CD14-positive monocyte (primary cell): ENCODE measurements around the gene SLIT3. TPM values are rescaled to one million over a fixed set of nuclear protein-coding genes. Genes with fewer than 3 reads are reported as not detected.

Source experiments
- DNase-seq, 3 donors: peaks; one replicate each; pipeline ENCODE4 v3.0.0-alpha.2; 2011 to 2022
- H2AFZ ChIP-seq: 2 replicates; pipeline ENCODE4 v1.6.0; 2012; ENCODE audit warnings: mild to moderate bottlenecking, low read depth, low read length, inconsistent platforms; ENCODE audit not compliant: insufficient read depth, poor library complexity, severe bottlenecking
- H3K27ac ChIP-seq, 2 donors: 1 replicate in 1 of 2; 2 replicates in 1 of 2; pipeline ENCODE4 v1.5.1; 2012 to 2013; ENCODE audit warnings: low read length in 2 of 2, control low read depth in 1 of 2, inconsistent platforms in 1 of 2, low read depth in 1 of 2, mild to moderate bottlenecking in 1 of 2
- H3K27me3 ChIP-seq, 2 donors: one replicate each; pipeline versions ENCODE4 v1.6.0 to v1.6.1; 2011 to 2013; ENCODE audit warnings: low read length in 2 of 2; ENCODE audit not compliant: control insufficient read depth in 2 of 2, insufficient read depth in 2 of 2
- H3K36me3 ChIP-seq, 2 donors: replicated peaks in 1 of 2; 1 replicate in 1 of 2; 2 replicates in 1 of 2; pipeline versions ENCODE4 v1.5.1 to v1.6.1; 2012 to 2013; ENCODE audit warnings: low read length in 2 of 2, control low read depth in 1 of 2, inconsistent platforms in 1 of 2, mild to moderate bottlenecking in 1 of 2; ENCODE audit not compliant: insufficient read depth in 2 of 2, control insufficient read depth in 1 of 2
- H3K4me1 ChIP-seq, 2 donors: 1 replicate in 1 of 2; 2 replicates in 1 of 2; pipeline versions ENCODE4 v1.5.1 to v1.6.1; 2012 to 2013; ENCODE audit warnings: low read length in 2 of 2, control low read depth in 1 of 2, inconsistent platforms in 1 of 2, mild to moderate bottlenecking in 1 of 2, moderate library complexity in 1 of 2; ENCODE audit not compliant: insufficient read depth in 2 of 2, control insufficient read depth in 1 of 2
- H3K4me2 ChIP-seq: replicated peaks from 2 replicates; pipeline ENCODE3; 2012; ENCODE audit warnings: low read length, moderate library complexity, mild to moderate bottlenecking; ENCODE audit not compliant: poor library complexity, severe bottlenecking; ENCODE audit errors: extremely low read depth
- H3K4me3 ChIP-seq, 3 experiments: fragments of 200-600 bp in 1 of 3; sonication (generic) in 1 of 3; replicated peaks in 1 of 3; 1 replicate in 2 of 3; 2 replicates in 1 of 3; pipeline ENCODE4 v1.5.1; 2011 to 2013; ENCODE audit warnings: low read length in 3 of 3, mild to moderate bottlenecking in 3 of 3, control low read depth in 2 of 3, low read depth in 2 of 3, inconsistent platforms in 1 of 3, moderate library complexity in 1 of 3
- H3K79me2 ChIP-seq: 2 replicates; pipeline ENCODE4 v1.6.0; 2012; ENCODE audit warnings: mild to moderate bottlenecking, control low read depth, inconsistent platforms, low read length, moderate library complexity; ENCODE audit not compliant: insufficient read depth
- H3K9ac ChIP-seq: 2 replicates; pipeline ENCODE4 v1.6.0; 2017; ENCODE audit warnings: low read length, mild to moderate bottlenecking; ENCODE audit not compliant: insufficient read depth, poor library complexity, severe bottlenecking
- H3K9me3 ChIP-seq, 2 donors: replicated peaks in 1 of 2; 1 replicate in 1 of 2; 2 replicates in 1 of 2; pipeline versions ENCODE4 v1.5.1 to v1.6.1; 2012 to 2013; ENCODE audit warnings: low read length in 2 of 2, control low read depth in 1 of 2; ENCODE audit not compliant: control insufficient read depth in 1 of 2, insufficient read depth in 1 of 2
- H4K20me1 ChIP-seq: 2 replicates; pipeline ENCODE4 v1.6.0; 2012; ENCODE audit warnings: mild to moderate bottlenecking, low read length, control low read depth, moderate library complexity; ENCODE audit not compliant: insufficient read depth
- H3K27ac Mint-ChIP-seq, 7 donors: one replicate each; pipeline ENCODE4 v1.8.0; 2020; ENCODE audit warnings: mild to moderate bottlenecking in 7 of 7, mixed read lengths in 7 of 7, moderate library complexity in 6 of 7, inconsistent platforms in 2 of 7
- H3K27me3 Mint-ChIP-seq, 3 donors: one replicate each; pipeline ENCODE4 v1.8.0; 2021 to 2022; ENCODE audit warnings: low read depth in 3 of 3, mild to moderate bottlenecking in 3 of 3, mixed read lengths in 3 of 3, moderate library complexity in 3 of 3, inconsistent platforms in 1 of 3
- H3K36me3 Mint-ChIP-seq, 2 donors: one replicate each; pipeline ENCODE4 v1.8.0; 2020; ENCODE audit warnings: mixed read lengths in 2 of 2, inconsistent platforms in 1 of 2, mild to moderate bottlenecking in 1 of 2
- H3K4me1 Mint-ChIP-seq: one replicate; pipeline ENCODE4 v1.8.0; 2020; ENCODE audit warnings: mild to moderate bottlenecking, mixed read lengths
- H3K4me3 Mint-ChIP-seq, 2 donors: one replicate each; pipeline ENCODE4 v1.8.0; 2020; ENCODE audit warnings: mild to moderate bottlenecking in 2 of 2, mixed read lengths in 2 of 2, moderate library complexity in 1 of 2
- H3K9me3 Mint-ChIP-seq, 7 donors: one replicate each; pipeline ENCODE4 v1.8.0; 2020 to 2022; ENCODE audit warnings: mixed read lengths in 7 of 7, mild to moderate bottlenecking in 6 of 7, moderate library complexity in 6 of 7, inconsistent platforms in 2 of 7
- whole genome bisulfite sequencing: methylation state at CpG from one replicate; pipeline ENCODE4 v1.1.5; 2013; ENCODE audit warnings: missing lambda C conversion rate; ENCODE audit not compliant: insufficient coverage; 5-methylcytosine and 5-hydroxymethylcytosine counted together
- intact Hi-C, 2 donors: fragments of 100-400 bp; cut with micrococcal nuclease; formaldehyde crosslinking; loops; one replicate each; pipeline versions ENCODE4 v1.15.0 to v1.15.1; 2023
- polyA plus RNA-seq, 3 donors: library from polyadenylated mRNA; depleted of rRNA in 1 of 3; unstranded in 2 of 3; stranded (reverse) in 1 of 3; fragments of 300-500 nt in 2 of 3; fragments of >200 nt in 1 of 3; fragmentation: Illumina TruSeq in 2 of 3; gene quantifications; 1 replicate in 2 of 3; 2 replicates in 1 of 3; pipeline ENCODE4 v1.2.3, GENCODE V29; 2012 to 2021
- TF ChIP-seq, protein P1 (sequence below): fragments of 200-600 bp; IDR thresholded peaks from one replicate; pipeline ENCODE4 v1.8.0; 2022; ENCODE audit warnings: antibody characterized with exemption, mild to moderate bottlenecking

Gene SLIT3
- polyA plus RNA-seq, 3 donors = not detected

DNA sequence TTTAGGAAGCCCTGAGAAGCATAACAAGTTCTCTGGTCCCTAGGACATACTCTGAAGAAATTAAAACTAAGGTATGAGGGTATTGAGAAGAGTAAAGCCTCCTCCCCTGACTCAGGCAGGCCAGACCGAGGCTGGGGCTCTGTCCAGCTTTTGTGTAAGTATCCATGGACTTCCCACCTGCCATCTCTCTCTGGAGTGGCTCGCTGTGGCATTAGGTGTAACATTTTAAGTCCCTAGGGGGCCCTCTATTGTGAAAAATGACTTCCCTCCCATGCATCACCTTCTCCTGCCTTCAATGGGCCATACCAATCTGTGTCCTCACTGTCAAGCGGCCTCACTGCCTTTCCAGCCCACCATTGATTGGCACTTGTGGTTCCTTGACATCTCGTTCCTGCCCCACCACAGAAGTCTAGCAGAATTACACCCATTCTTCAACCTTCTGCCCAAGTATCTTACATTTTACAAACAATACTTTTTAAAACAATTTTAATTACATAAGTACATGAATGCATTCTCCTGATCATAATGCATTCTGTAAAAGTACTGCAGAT is 205.5 kb downstream of the SLIT3 start:
- H3K27ac Mint-ChIP-seq = no peak overlapping the region
- Histone ChIP-seq H2AFZ (no peak overlapping the region), H3K36me3 (no peaks in the 10 kb centered on the region), H3K4me2 (no peak overlapping the region), H3K9me3 (peaks cover 0 to 9% of the 10 kb centered on the region in 2 donors), H3K4me3 (no peak overlapping the region), H3K27ac (no peak overlapping the region), H4K20me1 (no peaks in the 10 kb centered on the region), H3K27me3 (no peaks in the 10 kb centered on the region), H3K4me1 (no peaks in the 10 kb centered on the region), H3K9ac (no peak overlapping the region), H3K79me2 (no peaks in the 10 kb centered on the region)
- 81% methylated on average over 4 of the region's 4 CpGs for WGBS
- intact Hi-C loops = no loop called here
- TF ChIP-seq, protein P1, sequence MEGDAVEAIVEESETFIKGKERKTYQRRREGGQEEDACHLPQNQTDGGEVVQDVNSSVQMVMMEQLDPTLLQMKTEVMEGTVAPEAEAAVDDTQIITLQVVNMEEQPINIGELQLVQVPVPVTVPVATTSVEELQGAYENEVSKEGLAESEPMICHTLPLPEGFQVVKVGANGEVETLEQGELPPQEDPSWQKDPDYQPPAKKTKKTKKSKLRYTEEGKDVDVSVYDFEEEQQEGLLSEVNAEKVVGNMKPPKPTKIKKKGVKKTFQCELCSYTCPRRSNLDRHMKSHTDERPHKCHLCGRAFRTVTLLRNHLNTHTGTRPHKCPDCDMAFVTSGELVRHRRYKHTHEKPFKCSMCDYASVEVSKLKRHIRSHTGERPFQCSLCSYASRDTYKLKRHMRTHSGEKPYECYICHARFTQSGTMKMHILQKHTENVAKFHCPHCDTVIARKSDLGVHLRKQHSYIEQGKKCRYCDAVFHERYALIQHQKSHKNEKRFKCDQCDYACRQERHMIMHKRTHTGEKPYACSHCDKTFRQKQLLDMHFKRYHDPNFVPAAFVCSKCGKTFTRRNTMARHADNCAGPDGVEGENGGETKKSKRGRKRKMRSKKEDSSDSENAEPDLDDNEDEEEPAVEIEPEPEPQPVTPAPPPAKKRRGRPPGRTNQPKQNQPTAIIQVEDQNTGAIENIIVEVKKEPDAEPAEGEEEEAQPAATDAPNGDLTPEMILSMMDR = no peak
- H3K27me3 Mint-ChIP-seq = peaks cover 0 to 5% (median 1%) of the 10 kb centered on the region in 3 donors
- H3K36me3 Mint-ChIP-seq = no peaks in the 10 kb centered on the region
- H3K9me3 Mint-ChIP-seq = peaks cover 5 to 12% (median 6%) of the 10 kb centered on the region in 7 donors
- no peak overlapping the region for H3K4me3 Mint-ChIP-seq
- H3K4me1 Mint-ChIP-seq = no peaks in the 10 kb centered on the region
- no peak for DNase-seq

DNA sequence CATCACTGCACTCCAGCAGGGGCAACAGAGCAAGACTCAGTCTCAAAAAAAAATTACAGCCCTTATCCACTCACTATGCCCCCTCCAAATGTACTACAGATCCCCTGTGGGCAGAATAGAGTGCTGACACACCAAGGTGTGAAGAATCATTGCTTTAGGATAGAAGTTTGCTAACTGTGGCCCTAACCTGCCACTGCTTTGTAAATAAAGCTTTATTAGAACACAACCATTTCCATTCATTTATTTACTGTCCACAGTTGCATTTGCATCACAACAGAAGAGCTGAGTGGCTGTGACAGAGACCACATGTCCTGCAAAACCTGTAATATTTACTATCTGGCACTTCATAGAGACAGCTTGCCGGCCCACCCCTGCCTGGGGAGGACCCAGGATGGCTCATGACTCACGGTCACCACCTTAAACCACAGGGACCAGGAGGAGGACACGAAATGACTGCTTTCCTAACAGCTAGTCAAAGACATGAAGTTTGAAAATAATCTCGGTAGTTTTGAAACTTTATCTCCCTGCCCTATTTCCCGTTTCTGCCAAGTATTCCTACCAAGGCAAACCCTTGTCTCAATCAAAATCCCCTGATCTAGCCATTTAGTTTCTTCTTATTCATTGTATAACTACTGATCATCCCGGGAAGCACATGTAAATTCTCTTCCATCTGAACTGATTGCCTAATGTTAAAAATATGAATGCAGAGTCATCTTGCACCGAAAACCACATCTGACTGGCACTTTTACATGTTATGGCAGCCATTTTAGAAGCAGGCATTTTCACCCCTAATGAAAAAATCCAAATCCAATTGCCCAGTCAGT is 206.1 kb downstream of the SLIT3 start:
- no peak overlapping the region for H3K27ac Mint-ChIP-seq
- Histone ChIP-seq H3K36me3 (no peaks in the 10 kb centered on the region), H3K79me2 (no peaks in the 10 kb centered on the region), H4K20me1 (no peaks in the 10 kb centered on the region), H3K4me2 (no peak overlapping the region), H3K9ac (no peak overlapping the region), H3K9me3 (peaks cover 0 to 14% of the 10 kb centered on the region in 2 donors), H3K4me3 (no peak overlapping the region), H3K4me1 (no peaks in the 10 kb centered on the region), H3K27me3 (no peaks in the 10 kb centered on the region), H2AFZ (no peak overlapping the region), H3K27ac (no peak overlapping the region)
- TF ChIP-seq, protein P1 = no peak
- peaks cover 5 to 19% (median 10%) of the 10 kb centered on the region in 7 donors for H3K9me3 Mint-ChIP-seq
- H3K4me1 Mint-ChIP-seq = no peaks in the 10 kb centered on the region
- H3K36me3 Mint-ChIP-seq = no peaks in the 10 kb centered on the region
- no peak for DNase-seq
- intact Hi-C loops = no loop called here
- 77% methylated on average over 3 of the region's 7 CpGs for WGBS
- peaks cover 0 to 6% (median 1%) of the 10 kb centered on the region in 3 donors for H3K27me3 Mint-ChIP-seq
- no peak overlapping the region for H3K4me3 Mint-ChIP-seq
